Endothelial cell of umbilical vein (primary cell): ENCODE measurements around the gene ZSWIM6. TPM values are rescaled to one million over a fixed set of nuclear protein-coding genes. Genes with fewer than 3 reads are reported as not detected.

Experiments used
- BruUV-seq: library from RNA; stranded (reverse); fragments of 400-500 nt; replicated peaks from 2 replicates; lab custom pipeline; 2021; lab: Mats Ljungman, UMichigan
- CTCF ChIA-PET: fragments of 300-600, 350-600 bp; sonication (Branson Sonifier 250); formaldehyde crosslinking; loops from one replicate; lab custom pipeline; 2021; ENCODE audit warnings: antibody characterized with exemption, inconsistent platforms; lab: Charles Lee
- POLR2A ChIA-PET: fragments of 300-600, 350-600 bp; sonication (Branson Sonifier 250); formaldehyde crosslinking; loops from one replicate; lab custom pipeline; 2021; ENCODE audit warnings: antibody characterized with exemption, inconsistent platforms; lab: Charles Lee
- DNase-seq: peaks from one replicate; pipeline ENCODE4 v3.0.0-alpha.2; 2011; ENCODE audit warnings: low read depth, low spot score
- FAIRE-seq: peaks from 2 replicates; lab custom pipeline; 2011; peaks lifted over from hg19 to GRCh38; lab: Jason Lieb, UNC
- H2AFZ ChIP-seq: 2 replicates; pipeline ENCODE4 v1.6.0; 2012; ENCODE audit warnings: low read depth, low read length, control low read depth, inconsistent platforms
- H3K27ac ChIP-seq: 2 replicates; pipeline ENCODE4 v1.5.1; 2011; ENCODE audit warnings: low read depth, mild to moderate bottlenecking, control low read depth, low read length, moderate library complexity; ENCODE audit not compliant: insufficient read depth
- H3K27me3 ChIP-seq, 2 experiments: 2 replicates each; pipeline versions ENCODE4 v1.6.0 to v1.6.1; 2011; ENCODE audit warnings: low read length in 2 of 2, mixed read lengths in 1 of 2; ENCODE audit not compliant: control insufficient read depth in 2 of 2, insufficient read depth in 2 of 2
- H3K36me3 ChIP-seq, 2 experiments: 2 replicates in 1 of 2; 3 replicates in 1 of 2; pipeline ENCODE4 v1.5.1; 2011; ENCODE audit warnings: low read length in 2 of 2, mild to moderate bottlenecking in 1 of 2, moderate library complexity in 1 of 2; ENCODE audit not compliant: control insufficient read depth in 2 of 2, insufficient read depth in 2 of 2; ENCODE audit errors: extremely low read depth in 1 of 2
- H3K4me1 ChIP-seq: 3 replicates; pipeline ENCODE4 v1.5.1; 2011; ENCODE audit warnings: mild to moderate bottlenecking, low read length; ENCODE audit not compliant: control insufficient read depth, insufficient read depth; ENCODE audit errors: extremely low read depth
- H3K4me2 ChIP-seq: 2 replicates; pipeline ENCODE4 v1.6.1; 2011; ENCODE audit warnings: low read length, control low read depth, mixed read lengths; ENCODE audit not compliant: insufficient read depth
- H3K4me3 ChIP-seq, 3 experiments: fragments of 200-600 bp in 1 of 3; sonication (generic), shearing (Covaris generic) in 1 of 3; replicated peaks in 1 of 3; 2 replicates each; pipeline ENCODE4 v1.5.1; 2011 to 2016; ENCODE audit warnings: control low read depth in 3 of 3, low read length in 3 of 3, mild to moderate bottlenecking in 2 of 3, inconsistent platforms in 1 of 3, low read depth in 1 of 3, moderate library complexity in 1 of 3; ENCODE audit not compliant: insufficient read depth in 1 of 3
- H3K79me2 ChIP-seq: 2 replicates; pipeline ENCODE4 v1.6.0; 2012; ENCODE audit warnings: low read length, inconsistent platforms; ENCODE audit not compliant: control insufficient read depth, insufficient read depth
- H3K9ac ChIP-seq: replicated peaks from 2 replicates; pipeline ENCODE3; 2011; ENCODE audit warnings: low read length, control low read depth; ENCODE audit not compliant: insufficient read depth; ENCODE audit errors: extremely low read depth
- H3K9me1 ChIP-seq: replicated peaks from 3 replicates; pipeline ENCODE4 v1.6.0; 2011; ENCODE audit warnings: mild to moderate bottlenecking, low read length; ENCODE audit not compliant: control insufficient read depth, insufficient read depth; ENCODE audit errors: extremely low read depth
- H3K9me3 ChIP-seq: replicated peaks from 2 replicates; pipeline ENCODE4 v1.5.1; 2012; ENCODE audit warnings: low read length, inconsistent platforms; ENCODE audit not compliant: control insufficient read depth, insufficient read depth
- H4K20me1 ChIP-seq: replicated peaks from 2 replicates; pipeline ENCODE3; 2011; ENCODE audit warnings: mild to moderate bottlenecking, low read length; ENCODE audit not compliant: control insufficient read depth, insufficient read depth; ENCODE audit errors: extremely low read depth
- CTCF ChIP-seq, 2 donors: IDR thresholded peaks; 1 replicate in 1 of 2; 2 replicates in 1 of 2; pipeline ENCODE4 v1.5.1; 2011; ENCODE audit warnings: low read length in 2 of 2, mild to moderate bottlenecking in 2 of 2, moderate library complexity in 2 of 2, control low read depth in 1 of 2, inconsistent platforms in 1 of 2, low read depth in 1 of 2; ENCODE audit not compliant: insufficient read depth in 1 of 2; ENCODE audit errors: extremely low read depth in 1 of 2
- EZH2 ChIP-seq: IDR thresholded peaks from 2 replicates; pipeline ENCODE4 v1.6.1; 2012; ENCODE audit warnings: borderline replicate concordance, low read depth, mild to moderate bottlenecking, moderate library complexity, low read length, inconsistent platforms; ENCODE audit not compliant: severe bottlenecking
- FOS ChIP-seq: IDR thresholded peaks from 2 replicates; pipeline ENCODE4 v1.6.1; 2011; ENCODE audit warnings: mild to moderate bottlenecking, low read length, moderate library complexity, borderline replicate concordance; ENCODE audit not compliant: insufficient read depth
- GATA2 ChIP-seq: IDR thresholded peaks from 2 replicates; pipeline ENCODE4 v1.7.0; 2011; ENCODE audit warnings: low read depth, mild to moderate bottlenecking, moderate library complexity, mixed read lengths, low read length; ENCODE audit not compliant: insufficient read length, insufficient read depth
- JUN ChIP-seq: IDR thresholded peaks from 2 replicates; pipeline ENCODE4 v1.6.1; 2011; ENCODE audit warnings: borderline replicate concordance, low read depth; ENCODE audit not compliant: insufficient read length, insufficient read depth
- MAX ChIP-seq: IDR thresholded peaks from 2 replicates; pipeline ENCODE4 v1.6.1; 2011; ENCODE audit not compliant: insufficient read depth, insufficient read length
- MYC ChIP-seq: IDR thresholded peaks from one replicate; pipeline ENCODE4 v1.6.1; 2011; ENCODE audit warnings: mild to moderate bottlenecking, low read depth, low read length
- POLR2A ChIP-seq: IDR thresholded peaks from 2 replicates; pipeline ENCODE4 v1.6.1; 2012; ENCODE audit warnings: low read depth, mild to moderate bottlenecking, control low read depth, low read length
- POLR2AphosphoS5 ChIP-seq: IDR thresholded peaks from 2 replicates; pipeline ENCODE4 v1.6.1; 2012; ENCODE audit warnings: low read depth, mild to moderate bottlenecking, control low read depth, low read length, moderate library complexity; ENCODE audit not compliant: insufficient read depth
- dilution Hi-C: fragments of 300-500 bp; cut with MboI; formaldehyde crosslinking; loops from one replicate; pipeline ENCODE4 v1.15.0; 2019; ENCODE audit warnings: low sequenced_read_pairs; ENCODE audit not compliant: extremely low pct_ligation_motif_present
- intact Hi-C: fragments of 100-400 bp; cut with micrococcal nuclease; formaldehyde crosslinking; loops from one replicate; pipeline ENCODE4 v1.10.0; 2022
- polyA plus RNA-seq, 4 experiments: library from polyadenylated mRNA; depleted of rRNA in 3 of 4; stranded (reverse) in 3 of 4; unstranded in 1 of 4; fragments of >200 nt; gene quantifications; 2 replicates each; pipeline versions ENCODE4 v1.2.1 to v1.2.3, GENCODE V29; 2011 to 2012; ENCODE audit warnings: missing spikeins in 1 of 4
- total RNA-seq: library from RNA; stranded (reverse); gene quantifications from 2 replicates; pipeline ENCODE4 v1.2.3, GENCODE V29; 2021

ZSWIM6 gene
- total and polyA plus RNA-seq, 2 donors (not counting 3 experiments of a cell fraction or from before 2014, with no cell fraction given), result 14.9 to 25.3 TPM

- dilution Hi-C loops, result no loop called here
- no peaks in the 10 kb centered on the region for H3K79me2 ChIP-seq
- H3K4me3 ChIP-seq, result no peak overlapping the region
- ChIA-PET CTCF (interaction anchor here (1.3 kb wide), 1 partner anchor 12 kb away, joined by 3 read pairs; no protein-coding TSS in a partner anchor), POLR2A (no interaction called here)
- no peaks in the 10 kb centered on the region for H3K9me1 ChIP-seq
- intact Hi-C loops, result no loop called here
- H3K9ac ChIP-seq, result no peak overlapping the region
- no peak overlapping the region for H3K27ac ChIP-seq
- no peaks in the 10 kb centered on the region for H4K20me1 ChIP-seq
- no peak overlapping the region for H3K4me2 ChIP-seq
- H3K36me3 ChIP-seq, result no peaks in the 10 kb centered on the region
- peaks cover 4 to 16% of the 10 kb centered on the region in 2 experiments for H3K27me3 ChIP-seq
- H2AFZ ChIP-seq, result no peak overlapping the region
- FAIRE-seq (no peak), DNase-seq (no peak)
- BruUV-seq, result no TSS peak
- peaks cover 15% of the 10 kb centered on the region for H3K4me1 ChIP-seq
- TF ChIP-seq MYC (no peak), GATA2 (no peak), POLR2AphosphoS5 (no peak), FOS (no peak), JUN (no peak), EZH2 (no peak), POLR2A (no peak), CTCF (IDR thresholded peaks at IDR 0.05; ENCODE audit: extremely low read depth in 1 of 2, insufficient read depth in 1 of 2, low read depth in 1 of 2, low read length in 2 of 2) (no peak), MAX (no peak)
- H3K9me3 ChIP-seq, result no peaks in the 10 kb centered on the region
These were observed 246.9 kb downstream of the ZSWIM6 start for GRCh38 chr5:61578858-61579503.
